Activated CD4-positive, CD25-positive, alpha-beta regulatory T cell treated with anti-CD3 and anti-CD28 coated beads, Interleukin-2, amount 50 U/mL, for 72 hours (primary cell): ENCODE data around the gene DHX57.
"Not testable (repeated sequence)": the region's sequence is repeated elsewhere in the genome, so short reads cannot be mapped to it uniquely, and the experiment has no call there.

Experiments
- DNase-seq: peaks from one replicate; pipeline ENCODE4 v3.0.0; 2021

The DHX57 gene

GRCh38 chr2:38863061-38863695 lies 12.6 kb downstream of the DHX57 start:
- DNase-seq: no peak

DNA sequence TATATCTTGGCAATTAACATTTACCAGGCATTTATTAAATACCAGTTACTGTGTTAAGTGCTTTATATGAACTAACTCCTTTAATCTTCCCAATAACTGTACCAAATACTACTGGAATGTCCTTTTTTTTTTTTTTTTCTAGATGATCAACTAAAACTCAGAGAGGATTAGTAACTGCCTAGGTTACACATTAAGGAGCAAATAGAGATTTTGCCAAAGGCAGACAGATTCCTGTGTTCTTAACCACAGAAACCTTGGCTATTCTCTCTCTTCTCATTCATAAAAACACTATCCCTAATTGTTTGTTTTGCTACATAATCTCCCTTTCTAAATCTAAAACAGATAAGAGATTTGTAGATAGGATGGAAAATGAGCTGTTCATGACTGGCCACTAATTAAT lies 13.3 kb downstream of the DHX57 start:
- no peak for DNase-seq

- DNase-seq: no peak
These were observed 19.6 kb downstream of the DHX57 start for GRCh38 chr2:38856165-38856564.

DNA sequence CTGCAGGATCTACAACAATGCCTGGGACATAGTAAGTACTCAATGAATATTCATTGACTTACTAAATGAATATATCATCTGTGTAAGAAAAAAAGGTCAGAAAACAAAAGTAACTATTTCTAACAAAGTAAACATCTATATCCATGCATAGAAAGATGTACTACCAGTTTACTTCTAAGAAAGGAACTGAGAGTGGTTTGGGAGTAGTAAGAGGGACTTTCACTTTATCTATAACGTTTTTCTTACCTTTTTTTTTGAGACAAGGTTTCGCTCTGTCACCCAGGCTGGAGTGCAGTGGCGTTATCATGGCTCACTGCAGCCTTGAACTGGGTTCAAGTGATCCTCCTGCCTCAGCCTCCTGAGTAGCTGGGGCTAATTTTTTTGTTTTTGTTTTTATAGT lies 25.7 kb downstream of the DHX57 start:
- DNase-seq: no peak

DNA sequence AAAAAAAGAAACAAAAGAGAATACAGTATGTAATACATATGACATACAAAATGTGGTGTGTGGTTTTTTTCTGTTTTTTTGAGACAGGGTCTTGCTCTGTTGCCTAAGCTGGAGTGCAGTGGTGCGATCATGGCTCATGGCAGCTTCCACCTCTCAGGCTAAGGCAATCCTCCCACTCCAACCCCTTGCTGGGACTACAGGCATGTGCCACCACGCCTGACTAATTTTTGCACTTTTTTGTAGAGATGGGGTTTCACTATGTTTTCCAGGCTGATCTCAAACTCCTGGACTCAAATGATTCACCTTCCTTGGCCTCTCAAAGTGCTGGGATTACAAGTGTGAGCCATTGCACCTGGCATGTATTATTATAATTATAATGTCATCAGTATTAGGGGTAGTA lies 38.9 kb downstream of the DHX57 start:
- DNase-seq: no peak

GRCh38 chr2:38835990-38836389 lies 39.7 kb downstream of the DHX57 start:
- no peak for DNase-seq

DNA sequence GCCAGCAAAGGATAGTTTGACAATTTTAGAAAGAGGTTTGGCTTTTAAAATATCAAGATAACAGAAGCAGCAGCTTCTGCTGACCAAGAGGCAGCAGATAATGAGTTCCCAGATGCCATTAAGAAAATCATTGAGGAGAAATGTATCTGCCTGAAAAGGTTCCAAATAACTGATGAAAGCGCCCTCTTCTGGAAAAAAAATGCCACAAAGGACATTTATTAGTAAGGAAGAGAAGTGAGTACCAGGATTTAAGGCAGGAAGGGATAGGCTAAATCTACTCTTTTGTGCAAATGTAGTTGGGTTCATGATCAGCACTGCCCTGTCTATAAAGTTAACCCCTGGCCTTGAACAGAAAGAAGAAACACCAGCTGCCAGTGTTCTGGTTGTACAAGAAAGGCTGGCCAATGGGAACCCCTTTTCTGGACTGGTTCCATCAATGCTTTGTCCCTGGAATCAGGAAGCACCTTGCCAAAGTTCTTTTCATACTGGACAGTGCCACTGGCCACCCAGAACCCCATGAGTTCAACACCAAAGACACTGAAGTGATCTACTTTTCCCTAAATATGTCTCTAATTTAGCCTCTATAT lies 40.6 kb downstream of the DHX57 start:
- DNase-seq: no peak

DNA sequence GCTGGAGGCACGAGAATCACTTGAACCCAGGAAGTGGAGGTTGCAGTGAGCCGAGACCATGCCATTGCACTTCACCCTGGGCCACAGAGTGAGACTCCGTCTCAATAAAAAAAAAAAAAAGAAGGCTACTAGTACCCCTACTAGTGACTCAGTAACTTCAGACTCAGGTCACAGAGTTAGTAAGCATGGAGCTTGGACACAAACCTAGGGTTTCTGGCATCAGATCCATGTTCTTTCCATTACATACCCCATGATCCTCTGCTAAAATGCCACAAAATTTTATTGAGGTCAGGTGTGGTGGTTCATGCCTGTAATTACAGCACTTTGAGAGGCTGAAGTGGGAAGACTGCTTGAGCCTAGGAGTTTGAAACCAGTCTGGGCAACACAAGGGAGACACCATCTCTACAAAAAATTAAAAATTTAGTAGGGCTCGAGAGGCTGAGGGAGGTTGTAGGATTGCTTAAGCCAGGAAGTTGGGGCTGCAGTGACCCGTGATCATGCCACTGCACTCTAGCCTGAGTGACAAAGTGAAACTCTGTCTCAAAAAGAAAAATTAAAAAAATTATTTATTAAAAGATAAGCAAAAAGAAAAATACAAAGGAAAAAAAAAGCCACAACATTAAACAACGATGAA lies 45.1 kb downstream of the DHX57 start:
- no peak for DNase-seq

DNA sequence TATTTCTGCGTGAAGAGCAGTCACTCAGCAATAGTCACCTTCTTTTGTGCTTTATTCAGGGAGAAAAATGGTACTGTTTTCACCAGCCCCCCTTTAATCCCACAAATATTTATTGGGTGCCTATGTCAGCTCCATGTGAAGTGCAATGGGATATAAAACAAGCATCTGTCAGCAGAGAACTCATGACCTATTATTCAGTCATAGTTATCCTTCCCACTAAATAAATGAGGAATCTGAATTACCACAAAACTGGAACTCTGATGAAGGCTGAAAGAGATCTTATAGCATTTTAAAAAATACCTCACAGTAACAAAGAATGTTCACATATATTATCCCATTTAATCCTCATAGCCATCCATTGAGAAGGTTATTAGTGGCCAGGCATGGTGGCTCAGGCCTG lies 45.8 kb downstream of the DHX57 start:
- DNase-seq: no peak

- no peak for DNase-seq
These were observed 47.3 kb downstream of the DHX57 start for GRCh38 chr2:38828460-38828859.

DNA sequence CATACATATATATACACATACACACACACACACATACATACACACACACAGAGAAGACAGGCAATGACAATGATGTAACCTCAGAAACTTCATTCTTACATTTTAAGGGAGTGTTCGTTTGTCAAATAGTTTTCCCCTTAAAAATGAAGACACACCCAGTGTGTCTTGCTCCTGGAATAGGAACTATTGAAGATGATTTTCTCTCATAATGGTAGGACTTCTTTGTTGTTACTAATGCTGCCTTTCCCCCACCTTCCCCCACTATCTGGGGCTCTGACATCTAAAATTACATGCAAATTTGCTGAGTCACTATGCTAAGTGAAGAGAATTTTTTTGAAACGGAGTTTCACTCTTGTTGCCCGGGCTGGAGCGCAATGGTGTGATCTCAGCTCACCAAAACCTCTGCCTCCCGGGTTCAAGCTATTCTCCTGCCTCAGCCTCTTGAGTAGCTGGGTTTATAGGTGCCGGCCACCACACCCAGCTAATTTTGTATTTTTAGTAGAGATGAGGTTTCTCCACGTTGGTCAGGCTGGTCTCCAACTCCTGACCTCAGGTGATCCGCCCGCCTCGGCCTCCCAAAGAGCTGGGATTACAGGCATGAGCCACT lies 48.1 kb downstream of the DHX57 start:
- not testable (repeated sequence) for DNase-seq

- no peak for DNase-seq
These were observed 49.8 kb downstream of the DHX57 start for GRCh38 chr2:38825956-38826355.

- no peak for DNase-seq
These were observed 50.8 kb downstream of the DHX57 start for GRCh38 chr2:38824906-38825305.

DNA sequence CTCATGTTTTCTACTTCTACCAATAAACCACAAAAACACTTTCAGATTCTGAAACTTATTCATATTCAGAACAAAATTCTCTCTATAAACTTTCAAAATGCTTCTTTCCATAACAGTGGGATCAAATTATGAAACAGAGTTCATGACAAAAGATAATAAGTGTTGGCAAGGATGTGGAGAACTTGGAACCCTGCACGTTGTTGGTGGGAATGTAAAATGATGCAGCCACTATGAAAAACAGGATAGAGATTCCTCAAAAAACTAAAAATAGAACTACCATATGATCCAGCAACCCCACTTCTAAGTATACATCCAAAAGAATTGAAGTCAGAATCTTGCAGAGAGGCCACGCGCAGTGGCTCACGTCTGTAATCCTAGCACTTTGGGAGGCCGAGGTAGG lies 52.3 kb downstream of the DHX57 start:
- no peak for DNase-seq

DNA sequence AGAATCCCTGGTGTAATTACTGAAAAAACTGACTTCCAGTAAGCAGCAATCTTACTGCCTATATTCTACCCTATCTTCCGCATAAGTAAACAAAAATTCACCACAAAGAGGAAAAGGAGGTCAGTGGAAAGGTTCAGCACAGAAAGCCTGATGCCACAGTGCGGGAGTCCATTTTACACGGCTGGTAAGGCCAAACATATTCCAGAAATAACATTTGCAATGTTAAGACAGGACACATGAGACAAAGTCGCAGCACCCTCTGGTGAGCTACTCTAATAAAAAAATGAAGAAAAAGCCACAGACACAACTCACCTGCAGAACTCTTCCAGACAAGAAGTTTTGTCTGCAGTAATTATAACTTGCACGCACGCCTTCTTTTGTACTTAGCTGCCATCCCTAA lies 57.2 kb downstream of the DHX57 start:
- no peak for DNase-seq

DNA sequence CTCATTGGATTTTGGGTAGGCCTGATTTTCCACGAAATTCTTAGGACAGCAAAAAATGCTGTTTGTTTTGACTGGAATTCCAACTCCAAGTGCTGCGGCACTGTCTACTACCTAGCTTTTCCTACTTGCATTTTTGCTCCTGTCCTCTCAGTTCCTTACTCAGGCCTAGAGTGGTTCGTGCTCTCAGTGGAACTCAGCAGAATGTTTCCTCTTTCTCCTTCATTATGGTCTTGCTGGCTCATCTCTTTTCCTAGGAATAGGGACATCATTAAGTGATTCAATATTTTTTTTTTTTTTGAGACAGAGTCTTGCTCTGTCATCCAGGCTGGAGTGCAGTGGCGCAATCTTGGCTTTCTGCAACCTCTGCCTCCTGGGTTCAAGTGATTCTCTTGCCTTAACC lies 59.8 kb downstream of the DHX57 start:
- DNase-seq: no peak

GRCh38 chr2:38810488-38810887 lies 65.2 kb downstream of the DHX57 start:
- no peak for DNase-seq

- no peak for DNase-seq
These were observed 67.1 kb downstream of the DHX57 start for GRCh38 chr2:38808677-38809076.

GRCh38 chr2:38806733-38807059 lies 69.0 kb downstream of the DHX57 start:
- DNase-seq: no peak

GRCh38 chr2:38806015-38806732 lies 69.6 kb downstream of the DHX57 start:
- DNase-seq: no peak

DNA sequence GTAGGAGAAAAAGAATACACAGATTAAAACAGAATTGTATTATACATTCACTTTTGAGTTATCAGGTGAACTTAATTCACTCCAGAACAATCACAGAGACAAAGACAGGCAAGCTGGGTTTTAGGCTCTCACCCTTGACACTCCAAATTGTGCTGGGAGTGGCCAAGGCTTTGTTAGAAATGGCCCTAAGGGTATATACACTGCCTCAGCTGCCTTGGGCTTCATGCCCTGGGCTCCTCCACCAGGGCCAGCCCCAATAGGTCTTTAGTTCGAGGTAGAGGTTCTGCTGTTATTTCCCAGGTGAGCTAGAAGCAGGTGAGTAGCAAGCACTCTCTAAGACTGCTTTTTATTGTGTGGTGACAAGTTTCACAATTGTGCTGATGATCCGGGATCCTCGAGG lies 77.8 kb downstream of the DHX57 start:
- DNase-seq: no peak

GRCh38 chr2:38797250-38797676 lies 78.5 kb downstream of the DHX57 start:
- DNase-seq: no peak

DNA sequence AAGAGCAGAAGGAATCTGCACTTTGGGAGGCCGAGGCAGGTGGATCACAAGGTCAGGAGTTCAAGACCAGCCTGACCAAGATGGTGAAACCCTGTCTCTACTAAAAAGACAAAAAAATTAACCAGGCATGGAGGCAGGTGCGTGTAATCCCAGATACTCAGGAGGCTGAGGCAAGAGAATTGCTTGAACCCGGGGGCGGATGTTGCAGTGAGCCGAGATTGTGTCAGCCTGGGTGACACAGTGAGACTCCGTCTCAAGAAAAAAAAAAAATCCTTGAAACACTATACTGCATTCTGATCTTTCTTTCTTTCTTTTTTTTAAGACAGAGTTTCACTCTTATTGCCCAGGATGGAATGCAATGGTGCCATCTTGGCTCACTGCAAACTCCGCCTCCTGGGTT lies 80.7 kb downstream of the DHX57 start:
- DNase-seq: not testable (repeated sequence)
